Endothelial cell of umbilical vein (primary cell): ENCODE results near the gene IL17RB.

Source experiments
- CTCF ChIP-seq, 2 donors: IDR thresholded peaks; 1 replicate in 1 of 2; 2 replicates in 1 of 2; pipeline ENCODE4 v1.5.1; 2011; ENCODE audit warnings: low read length in 2 of 2, mild to moderate bottlenecking in 2 of 2, moderate library complexity in 2 of 2, control low read depth in 1 of 2, inconsistent platforms in 1 of 2, low read depth in 1 of 2; ENCODE audit not compliant: insufficient read depth in 1 of 2; ENCODE audit errors: extremely low read depth in 1 of 2
- MYC ChIP-seq: IDR thresholded peaks from one replicate; pipeline ENCODE4 v1.6.1; 2011; ENCODE audit warnings: mild to moderate bottlenecking, low read depth, low read length
- POLR2AphosphoS5 ChIP-seq: IDR thresholded peaks from 2 replicates; pipeline ENCODE4 v1.6.1; 2012; ENCODE audit warnings: low read depth, mild to moderate bottlenecking, control low read depth, low read length, moderate library complexity; ENCODE audit not compliant: insufficient read depth

- no peak for TF ChIP-seq CTCF (IDR thresholded peaks at IDR 0.05; ENCODE audit: extremely low read depth in 1 of 2, insufficient read depth in 1 of 2, low read depth in 1 of 2, low read length in 2 of 2)
- TF ChIP-seq POLR2AphosphoS5 = no peak
- no peak for TF ChIP-seq MYC
Measured at GRCh38 chr3:53833700-53834099, 12.7 kb upstream of the IL17RB start.
